ENCODE results near the gene ENTHD1. TPM values are rescaled to one million over a fixed set of nuclear protein-coding genes. Genes with fewer than 3 reads are reported as not detected.

The ENTHD1 gene
- total RNA-seq, 1 donor from 2014 or later, result 0.56 TPM

GRCh38 chr22:39917197-39917643, 23.7 kb upstream of the ENTHD1 start:
- no peak for DNase-seq
- intact Hi-C loops (cut with micrococcal nuclease), result no loop called here

DNA sequence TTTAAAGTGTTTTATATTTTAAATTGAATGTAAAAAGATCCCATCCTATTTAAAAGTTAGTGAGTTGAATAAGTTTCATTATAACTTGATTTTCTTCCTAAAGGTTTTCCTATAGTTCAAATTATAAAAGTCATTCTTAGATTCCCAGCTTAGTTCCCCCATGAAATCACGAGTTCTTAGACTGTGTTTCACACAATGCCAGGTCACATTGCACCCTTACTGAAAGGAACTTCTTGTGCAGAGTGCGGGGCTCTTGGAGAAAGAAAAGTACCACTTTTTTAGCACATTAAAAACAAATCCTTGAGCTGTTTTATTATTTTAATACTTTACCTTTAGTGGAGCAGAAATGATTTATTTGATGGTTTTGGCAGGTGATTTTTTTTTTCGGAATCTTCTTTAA, 22.9 kb upstream of the ENTHD1 start:
- Mint-ChIP-seq H3K4me3 (peak overlapping the region; percentile 80), H3K27me3 (no peaks in the 10 kb centered on the region), H3K36me3 (ENCODE audit: low read depth) (peaks cover 9% of the 10 kb centered on the region), H3K4me1 (peaks cover 75% of the 10 kb centered on the region), H3K9me3 (no peaks in the 10 kb centered on the region), H3K27ac (peak overlapping the region; percentile 52)
- intact Hi-C loops (cut with micrococcal nuclease), result no loop called here
- DNase-seq, result no peak

More at GRCh38 chr22:39917197-39917643, 23.7 kb upstream of the ENTHD1 start:
- peak overlapping the region; percentile 75 for H3K27ac Mint-ChIP-seq
- no peaks in the 10 kb centered on the region for H3K9me3 Mint-ChIP-seq
- H3K36me3 Mint-ChIP-seq (ENCODE audit: low read depth), result peaks cover 14% of the 10 kb centered on the region
- H3K4me1 Mint-ChIP-seq, result peaks cover 73% of the 10 kb centered on the region
- no peaks in the 10 kb centered on the region for H3K27me3 Mint-ChIP-seq
- H3K4me3 Mint-ChIP-seq, result peak overlapping the region; percentile 80

GRCh38 chr22:39915295-39915726, 21.8 kb upstream of the ENTHD1 start:
- H3K9me3 Mint-ChIP-seq, result no peaks in the 10 kb centered on the region
- H3K4me3 Mint-ChIP-seq, result peak overlapping the region; percentile 73
- peaks cover 74% of the 10 kb centered on the region for H3K4me1 Mint-ChIP-seq
- DNase-seq, result no peak
- peaks cover 9% of the 10 kb centered on the region for H3K36me3 Mint-ChIP-seq (ENCODE audit: low read depth)
- H3K27ac Mint-ChIP-seq, result peak overlapping the region; percentile 72
- intact Hi-C loops (cut with micrococcal nuclease), result no loop called here
- H3K27me3 Mint-ChIP-seq, result no peaks in the 10 kb centered on the region

- Mint-ChIP-seq H3K4me1 (peaks cover 73% of the 10 kb centered on the region), H3K27ac (peak overlapping the region; percentile 64), H3K27me3 (no peaks in the 10 kb centered on the region), H3K9me3 (no peaks in the 10 kb centered on the region), H3K4me3 (peak overlapping the region; percentile 34), H3K36me3 (ENCODE audit: low read depth) (peaks cover 10% of the 10 kb centered on the region)
- no peak for DNase-seq
- intact Hi-C loops (cut with micrococcal nuclease), result no loop called here
These were observed 21.0 kb upstream of the ENTHD1 start for GRCh38 chr22:39914584-39914983.

DNA sequence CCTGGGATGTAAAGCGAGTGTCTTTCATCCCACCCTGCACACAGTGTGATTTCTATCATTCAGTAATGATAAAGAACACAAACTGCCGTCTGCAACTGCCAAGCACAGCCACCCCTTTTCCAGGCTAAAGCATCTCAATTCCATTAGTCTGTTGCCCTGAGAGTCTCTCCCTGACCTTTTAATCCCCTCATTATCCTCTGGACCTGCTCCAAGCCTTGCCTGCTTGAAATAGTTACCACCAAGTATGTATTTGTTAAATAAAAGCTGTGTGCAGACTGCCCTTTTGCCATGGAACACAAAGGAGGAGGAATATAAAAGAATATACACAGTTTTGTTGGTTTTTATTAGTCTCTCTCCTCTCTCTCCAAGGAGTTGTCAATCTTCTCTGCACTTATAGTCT, 20.3 kb upstream of the ENTHD1 start:
- intact Hi-C loops (cut with micrococcal nuclease), result no loop called here
- Mint-ChIP-seq H3K27ac (peak overlapping the region; percentile 64), H3K36me3 (ENCODE audit: low read depth) (peaks cover 12% of the 10 kb centered on the region), H3K9me3 (no peaks in the 10 kb centered on the region), H3K4me1 (peaks cover 77% of the 10 kb centered on the region), H3K4me3 (peak overlapping the region; percentile 34), H3K27me3 (no peaks in the 10 kb centered on the region)
- DNase-seq, result no peak

DNA sequence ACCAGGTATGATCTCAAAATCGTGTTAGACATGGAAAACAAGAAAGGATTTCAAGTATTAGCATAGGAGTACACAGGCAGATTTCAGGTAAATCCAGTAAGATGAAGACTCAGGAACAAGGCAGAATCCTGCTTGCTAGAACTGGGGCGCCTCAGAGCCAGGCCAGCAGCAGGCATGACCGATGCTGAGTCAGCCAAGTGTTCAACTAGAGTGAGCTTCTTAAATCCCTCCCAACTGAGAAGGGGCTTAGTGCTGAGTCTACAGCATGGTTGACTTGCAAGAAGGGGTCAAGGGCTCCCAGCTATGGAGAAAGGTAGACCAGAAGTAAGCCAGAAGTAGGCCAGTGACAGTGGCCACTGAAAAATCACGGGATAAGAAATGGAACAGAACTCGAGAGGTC, 19.8 kb upstream of the ENTHD1 start:
- Mint-ChIP-seq H3K27ac (peak overlapping the region; percentile 18), H3K36me3 (ENCODE audit: low read depth) (peaks cover 15% of the 10 kb centered on the region), H3K9me3 (no peaks in the 10 kb centered on the region), H3K27me3 (no peaks in the 10 kb centered on the region), H3K4me3 (peak overlapping the region; percentile 34), H3K4me1 (peaks cover 80% of the 10 kb centered on the region)
- DNase-seq, result no peak
- intact Hi-C loops (cut with micrococcal nuclease), result no loop called here

DNA sequence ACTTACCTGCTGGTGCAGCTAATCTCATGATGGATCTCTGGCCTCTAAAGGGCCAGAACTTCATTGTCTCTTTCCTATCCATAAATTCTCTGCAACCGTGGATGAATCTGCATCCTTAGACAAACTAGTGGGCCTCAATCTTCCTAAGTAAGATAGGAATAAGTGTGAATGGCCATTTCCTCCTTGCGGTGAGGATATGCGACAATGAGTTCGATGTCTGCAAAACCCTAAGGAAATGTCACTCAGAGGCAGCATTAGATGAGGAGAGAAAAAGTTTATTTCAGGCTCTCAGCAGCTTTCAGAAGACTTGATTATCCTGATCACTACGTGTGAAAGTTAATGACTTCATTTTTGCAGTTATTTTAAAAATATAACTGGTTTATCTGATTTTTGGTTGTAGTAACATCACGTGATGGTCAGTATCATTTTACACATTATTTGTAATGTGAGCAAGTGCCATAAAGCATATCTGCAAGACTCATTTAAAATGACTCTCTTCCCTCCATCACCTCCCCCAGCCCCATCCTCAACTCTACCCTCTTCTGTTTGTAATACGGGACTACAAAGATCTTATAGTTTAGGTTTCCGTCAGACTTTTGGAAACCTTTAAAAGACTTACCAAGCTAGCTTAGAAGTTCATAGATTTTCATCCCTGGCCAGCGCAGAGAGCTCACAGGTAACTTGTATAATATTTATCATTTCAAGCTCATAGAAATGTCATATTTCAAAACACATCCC, 17.5 kb upstream of the ENTHD1 start:
- Mint-ChIP-seq H3K27ac (peak overlapping the region; percentile 83), H3K36me3 (ENCODE audit: low read depth) (peaks cover 11% of the 10 kb centered on the region), H3K4me3 (peak overlapping the region; percentile 72), H3K9me3 (no peaks in the 10 kb centered on the region), H3K4me1 (peaks cover 78% of the 10 kb centered on the region), H3K27me3 (no peaks in the 10 kb centered on the region)
- intact Hi-C loops (cut with micrococcal nuclease), result loop anchor here (1.0 kb wide), 1 partner anchor 10 kb away; the partner anchor contains the start of gene GRAP2
- no peak for DNase-seq

GRCh38 chr22:39908737-39909136, 15.2 kb upstream of the ENTHD1 start:
- Mint-ChIP-seq H3K36me3 (ENCODE audit: low read depth) (peaks cover 7% of the 10 kb centered on the region), H3K4me3 (peak overlapping the region; percentile 84), H3K27me3 (no peaks in the 10 kb centered on the region), H3K4me1 (peaks cover 77% of the 10 kb centered on the region), H3K9me3 (no peaks in the 10 kb centered on the region), H3K27ac (peak overlapping the region; percentile 91)
- DNase-seq, result peak; percentile 78
- intact Hi-C loops (cut with micrococcal nuclease), result loop anchor here (1.0 to 10.0 kb wide), 3 partner anchors 18 to 266 kb away; partner anchors contain the start of gene TNRC6B

- peaks cover 6% of the 10 kb centered on the region for H3K36me3 Mint-ChIP-seq (ENCODE audit: low read depth)
- DNase-seq, result no peak
- H3K4me1 Mint-ChIP-seq, result peaks cover 71% of the 10 kb centered on the region
- H3K9me3 Mint-ChIP-seq, result no peaks in the 10 kb centered on the region
- intact Hi-C loops (cut with micrococcal nuclease), result loop anchor here (1.0 to 10.0 kb wide), 3 partner anchors 19 to 267 kb away; partner anchors contain the start of gene TNRC6B
- H3K27me3 Mint-ChIP-seq, result no peaks in the 10 kb centered on the region
- H3K27ac Mint-ChIP-seq, result peak overlapping the region; percentile 91
- peak overlapping the region; percentile 84 for H3K4me3 Mint-ChIP-seq
These were observed 14.6 kb upstream of the ENTHD1 start for GRCh38 chr22:39908136-39908535.

DNA sequence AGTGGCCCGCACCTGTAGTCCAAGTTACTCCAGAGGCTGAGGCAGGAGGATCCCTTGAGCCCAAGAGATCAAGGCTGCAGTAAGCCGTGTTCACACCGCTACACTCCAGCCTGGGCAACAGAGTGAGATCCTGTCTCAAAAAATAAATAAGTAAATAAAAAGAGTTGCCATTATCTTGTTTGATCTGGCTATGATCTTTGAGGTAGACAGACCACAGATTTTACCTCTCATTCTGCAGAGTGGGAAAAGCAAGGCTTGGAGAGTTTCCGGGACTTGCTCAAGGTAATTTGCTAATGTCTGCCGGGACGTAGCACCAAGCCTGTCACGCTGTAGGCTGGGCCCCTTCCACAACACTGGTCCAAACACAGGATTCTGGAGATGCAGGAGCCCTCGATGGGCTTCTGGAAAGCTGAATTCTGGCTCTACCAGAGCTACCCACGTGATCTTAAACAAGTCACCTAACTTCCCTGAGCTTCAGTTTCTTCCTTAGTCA, 14.1 kb upstream of the ENTHD1 start:
- H3K36me3 Mint-ChIP-seq (ENCODE audit: low read depth), result peaks cover 5% of the 10 kb centered on the region
- peaks cover 68% of the 10 kb centered on the region for H3K4me1 Mint-ChIP-seq
- H3K27ac Mint-ChIP-seq, result peak overlapping the region; percentile 91
- intact Hi-C loops (cut with micrococcal nuclease), result loop anchor here (1.0 to 10.0 kb wide), 3 partner anchors 19 to 267 kb away; partner anchors contain the start of gene TNRC6B
- no peaks in the 10 kb centered on the region for H3K27me3 Mint-ChIP-seq
- peak; percentile 80 for DNase-seq
- peak overlapping the region; percentile 84 for H3K4me3 Mint-ChIP-seq
- H3K9me3 Mint-ChIP-seq, result no peaks in the 10 kb centered on the region

GRCh38 chr22:39907047-39907446, 13.5 kb upstream of the ENTHD1 start:
- Mint-ChIP-seq H3K4me3 (peak overlapping the region; percentile 84), H3K36me3 (ENCODE audit: low read depth) (peaks cover 5% of the 10 kb centered on the region)
- intact Hi-C loops (cut with micrococcal nuclease), result loop anchor here (10.0 kb wide), 1 partner anchor 268 kb away; the partner anchor contains the start of gene TNRC6B

DNA sequence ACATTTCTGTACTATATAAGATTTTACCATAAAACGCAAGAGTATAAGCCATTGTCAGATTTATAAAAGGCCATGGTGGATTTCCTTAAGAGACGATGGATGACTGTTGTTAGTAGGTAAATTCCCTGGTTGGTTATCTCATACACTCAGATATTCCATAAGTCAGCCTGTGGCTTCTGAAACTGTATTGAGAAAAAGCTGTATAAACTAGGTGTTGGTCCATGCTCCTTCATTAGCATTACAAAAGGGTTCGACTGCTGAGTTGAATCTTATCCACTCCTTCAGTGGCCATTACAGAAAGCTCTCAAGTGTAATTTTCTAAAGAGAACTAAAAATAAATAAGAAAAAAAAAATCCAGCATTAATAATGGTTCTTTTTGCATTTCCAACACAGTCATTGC, 12.6 kb upstream of the ENTHD1 start:
- Mint-ChIP-seq H3K36me3 (ENCODE audit: low read depth) (peaks cover 7% of the 10 kb centered on the region), H3K9me3 (no peaks in the 10 kb centered on the region), H3K27ac (peak overlapping the region; percentile 91), H3K4me1 (peaks cover 59% of the 10 kb centered on the region), H3K27me3 (no peaks in the 10 kb centered on the region), H3K4me3 (peak overlapping the region; percentile 84)
- DNase-seq, result no peak
- intact Hi-C loops (cut with micrococcal nuclease), result loop anchor here (1.0 to 10.0 kb wide), 2 partner anchors 14 to 269 kb away; partner anchors contain the start of gene TNRC6B

More at GRCh38 chr22:39907047-39907446, 13.5 kb upstream of the ENTHD1 start:
- Mint-ChIP-seq H3K27me3 (no peaks in the 10 kb centered on the region), H3K27ac (peak overlapping the region; percentile 91), H3K4me1 (peaks cover 64% of the 10 kb centered on the region), H3K9me3 (no peaks in the 10 kb centered on the region)
- no peak for DNase-seq

DNA sequence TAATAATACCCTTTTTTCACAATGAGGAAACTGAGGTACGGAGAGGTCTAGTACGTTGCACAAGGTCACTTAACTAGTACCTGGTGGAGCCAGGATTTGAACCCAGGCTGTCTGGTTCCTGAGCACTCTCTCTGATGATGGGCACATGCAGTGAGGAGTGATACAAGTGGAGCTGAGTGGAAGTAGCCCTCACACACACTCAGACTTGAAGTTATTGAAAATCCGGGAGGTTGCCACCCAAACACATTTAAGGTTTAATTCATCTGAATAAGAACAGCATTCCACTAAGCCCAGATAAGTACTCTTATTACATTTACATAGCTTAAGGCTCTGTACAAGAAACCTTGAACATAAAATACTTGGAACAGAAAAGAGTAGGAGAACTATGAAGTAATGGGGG, 12.1 kb upstream of the ENTHD1 start:
- peaks cover 55% of the 10 kb centered on the region for H3K4me1 Mint-ChIP-seq

GRCh38 chr22:39904862-39905261, 11.3 kb upstream of the ENTHD1 start:
- peak; percentile 67 for DNase-seq
- H3K4me1 Mint-ChIP-seq, result peaks cover 52% of the 10 kb centered on the region
- intact Hi-C loops (cut with micrococcal nuclease), result loop anchor here (5.0 to 10.0 kb wide), 2 partner anchors 270 to 373 kb away; partner anchors contain the start of genes RPS19BP1 and TNRC6B
- no peaks in the 10 kb centered on the region for H3K9me3 Mint-ChIP-seq
- H3K4me3 Mint-ChIP-seq, result peak overlapping the region; percentile 84
- H3K27me3 Mint-ChIP-seq, result no peaks in the 10 kb centered on the region
- peaks cover 7% of the 10 kb centered on the region for H3K36me3 Mint-ChIP-seq (ENCODE audit: low read depth)
- peak overlapping the region; percentile 91 for H3K27ac Mint-ChIP-seq

More for the DNA sequence above, 12.1 kb upstream of the ENTHD1 start:
- peak; percentile 70 for DNase-seq
- Mint-ChIP-seq H3K4me3 (peak overlapping the region; percentile 84), H3K27me3 (no peaks in the 10 kb centered on the region), H3K9me3 (no peaks in the 10 kb centered on the region), H3K36me3 (ENCODE audit: low read depth) (peaks cover 7% of the 10 kb centered on the region), H3K27ac (peak overlapping the region; percentile 91)
- intact Hi-C loops (cut with micrococcal nuclease), result loop anchor here (1.0 to 10.0 kb wide), 2 partner anchors 15 to 269 kb away; partner anchors contain the start of gene TNRC6B
